HG03025 (cell line): Measurements from ENCODE around the gene MYO5B.

Experiments
- ATAC-seq: cut with Tn5 transposase; IDR thresholded peaks from one replicate; pipeline ENCODE4 v1.9.1; 2021; ENCODE audit warnings: mild to moderate bottlenecking, moderate library complexity; ENCODE audit not compliant: unreplicated experiment, low FRiP score

The MYO5B gene

DNA sequence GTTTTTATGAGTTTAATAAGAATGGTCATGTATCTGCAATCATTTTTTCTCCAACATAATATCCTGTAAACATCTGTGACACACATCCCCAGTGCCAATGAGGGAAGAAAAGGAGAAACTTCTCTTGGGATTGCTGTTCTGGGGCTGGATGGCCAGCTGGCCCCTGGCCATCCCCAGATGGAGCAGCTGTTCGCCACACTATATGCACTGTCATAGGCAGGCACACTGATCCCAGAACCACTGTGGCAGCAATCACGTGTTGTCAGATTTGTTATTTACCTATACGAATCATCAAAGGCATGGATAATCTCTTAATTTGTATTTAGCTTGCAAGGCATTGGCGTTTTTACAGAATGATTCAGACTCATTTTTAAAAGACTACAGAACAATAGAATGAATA, 214.1 kb downstream of the MYO5B start:
- ATAC-seq = no peak

DNA sequence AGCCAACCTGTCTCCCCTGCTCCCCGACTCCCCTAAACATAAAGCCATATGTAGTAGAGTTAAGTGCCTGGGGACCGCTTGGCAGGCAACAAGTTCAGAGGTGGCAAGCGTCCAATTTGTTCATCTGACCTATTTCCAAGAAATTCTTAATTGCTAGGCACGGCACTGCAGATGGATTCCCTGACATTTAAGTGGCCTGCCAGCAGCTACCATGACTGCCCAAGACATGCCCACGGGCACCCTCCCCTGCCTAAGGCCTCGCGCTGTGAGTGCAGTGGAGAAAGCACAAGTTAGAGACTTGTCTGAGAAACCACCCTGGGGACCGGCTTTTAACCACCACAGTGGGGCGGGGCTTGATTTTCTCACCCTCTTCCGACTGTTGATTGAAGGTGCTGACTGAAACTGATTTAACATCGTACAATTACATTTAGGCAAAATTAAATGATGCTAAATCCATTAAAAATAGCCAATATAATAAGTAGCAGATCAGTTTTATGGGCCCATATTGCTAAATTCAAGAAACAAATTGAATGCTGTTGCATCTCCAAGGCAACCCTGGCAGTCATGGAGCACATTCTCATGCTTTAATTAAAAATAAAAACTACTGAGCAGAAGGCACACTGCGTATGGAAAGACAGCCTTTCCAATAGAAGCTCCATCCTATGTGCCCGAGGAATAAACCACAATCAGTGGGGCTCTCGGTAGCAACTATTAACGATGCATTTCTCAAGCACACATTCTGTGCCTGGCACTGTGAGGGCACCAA, 218.0 kb downstream of the MYO5B start:
- no peak for ATAC-seq

DNA sequence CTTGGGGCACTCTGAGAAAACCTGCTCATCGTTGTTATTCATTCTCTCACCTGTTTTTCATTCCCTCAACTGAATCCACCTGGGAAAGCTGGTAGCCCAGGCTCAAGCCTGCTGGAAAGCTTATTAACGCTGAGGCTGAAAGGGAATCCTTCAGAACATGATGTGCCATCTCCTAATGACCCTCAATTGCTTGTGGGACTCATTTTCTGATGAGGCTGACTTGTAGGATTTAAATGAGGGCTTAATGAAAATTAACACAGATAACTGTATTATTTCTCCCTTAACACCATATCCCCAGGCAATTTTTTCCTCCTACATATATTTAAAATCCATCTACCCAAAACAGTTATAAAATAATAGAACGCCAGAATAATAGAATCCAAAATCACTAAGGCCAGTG, 218.9 kb downstream of the MYO5B start:
- no peak for ATAC-seq

DNA sequence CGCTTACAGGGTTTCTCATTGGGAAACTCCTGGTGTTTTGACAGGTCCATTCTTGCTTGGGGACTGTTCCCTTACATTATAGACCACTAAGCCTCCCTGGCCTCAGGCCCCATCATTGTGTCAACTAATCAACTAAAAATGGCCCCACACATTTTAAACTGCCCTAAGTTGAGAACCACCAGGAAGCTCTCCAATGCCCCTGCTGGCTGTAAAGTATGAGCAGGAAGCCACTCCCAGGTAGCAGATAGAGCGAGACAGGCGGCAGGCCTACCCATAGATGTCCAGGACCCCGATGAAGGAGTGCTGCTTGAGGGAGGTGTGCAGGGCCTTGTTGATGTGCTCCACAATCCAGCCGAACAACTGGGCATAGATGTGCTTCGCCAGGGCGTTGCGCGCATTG, 220.9 kb downstream of the MYO5B start:
- no peak for ATAC-seq

DNA sequence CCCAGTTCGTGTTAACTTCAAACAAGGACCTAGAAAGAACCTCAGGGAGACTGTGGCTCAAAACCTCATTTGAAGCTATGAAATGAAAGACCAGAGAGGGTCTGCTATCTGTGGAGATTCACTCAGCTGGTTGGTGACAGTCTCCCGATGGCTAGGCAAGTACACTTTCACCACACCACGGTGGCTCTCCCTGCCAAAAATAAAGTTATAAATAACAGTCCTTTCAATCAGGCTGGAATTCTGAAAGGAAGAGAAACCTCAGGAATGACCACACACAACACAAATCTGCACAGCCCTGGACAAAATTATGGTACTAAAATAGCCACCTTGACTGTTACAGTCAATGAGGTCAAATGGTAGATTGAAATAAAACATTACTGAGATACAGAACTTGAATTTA, 221.4 kb downstream of the MYO5B start:
- no peak for ATAC-seq

DNA sequence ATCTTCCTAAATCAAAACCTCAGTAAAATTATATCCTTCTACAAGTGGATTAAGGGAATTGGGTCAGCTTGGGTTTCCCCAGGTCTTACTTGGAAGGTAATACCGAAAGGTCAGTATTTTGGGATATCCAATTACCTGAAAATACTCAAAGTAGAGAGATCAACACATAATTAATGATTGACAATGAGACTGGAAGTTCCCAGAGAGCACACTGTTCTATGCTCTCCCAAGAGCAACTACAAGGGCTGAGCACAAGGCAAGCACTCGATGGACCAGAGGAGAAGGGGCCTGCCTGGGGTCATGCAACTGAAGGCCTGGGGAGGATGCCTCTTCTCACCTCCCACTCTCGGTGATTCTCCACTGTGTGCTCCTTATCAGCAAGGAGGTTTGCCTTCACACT, 222.4 kb downstream of the MYO5B start:
- ATAC-seq = no peak

DNA sequence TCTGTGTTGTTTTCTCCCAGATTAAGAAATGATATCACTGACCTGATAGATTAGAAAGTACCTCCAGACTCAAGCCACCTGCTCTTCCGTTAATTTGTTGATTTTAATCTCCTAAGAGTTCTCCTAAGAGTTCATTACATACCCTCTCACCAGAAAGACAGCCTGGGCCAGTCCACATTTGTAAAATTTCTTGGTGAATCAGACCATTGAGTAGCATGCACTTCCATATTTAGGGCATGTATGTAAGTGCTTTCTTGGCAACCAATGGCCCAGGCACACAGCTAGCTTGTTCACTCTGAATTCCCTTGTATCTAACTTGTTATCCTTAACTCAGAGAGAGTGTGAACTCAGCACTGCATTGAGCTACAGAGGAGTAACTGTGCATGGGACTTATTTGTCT, 223.5 kb downstream of the MYO5B start:
- ATAC-seq = no peak

DNA sequence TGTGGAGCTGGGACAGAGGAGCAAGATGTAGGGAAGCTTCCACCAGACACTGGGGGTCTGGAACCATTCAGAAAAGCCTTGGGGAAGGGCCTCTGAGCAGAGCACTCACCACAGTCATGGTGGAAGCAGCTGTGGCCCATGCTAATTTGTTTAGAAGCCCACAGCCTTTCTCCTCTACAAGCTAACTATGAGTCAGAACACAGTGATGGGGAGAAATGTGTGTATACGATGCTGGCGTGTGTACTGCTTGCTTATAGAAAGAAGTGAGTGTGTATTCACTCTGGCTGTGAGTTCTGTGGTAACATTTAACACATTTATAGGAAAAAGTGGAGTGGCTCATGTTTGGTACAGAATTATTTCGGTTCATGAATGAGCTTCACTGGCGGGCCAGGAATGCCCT, 224.6 kb downstream of the MYO5B start:
- no peak for ATAC-seq

DNA sequence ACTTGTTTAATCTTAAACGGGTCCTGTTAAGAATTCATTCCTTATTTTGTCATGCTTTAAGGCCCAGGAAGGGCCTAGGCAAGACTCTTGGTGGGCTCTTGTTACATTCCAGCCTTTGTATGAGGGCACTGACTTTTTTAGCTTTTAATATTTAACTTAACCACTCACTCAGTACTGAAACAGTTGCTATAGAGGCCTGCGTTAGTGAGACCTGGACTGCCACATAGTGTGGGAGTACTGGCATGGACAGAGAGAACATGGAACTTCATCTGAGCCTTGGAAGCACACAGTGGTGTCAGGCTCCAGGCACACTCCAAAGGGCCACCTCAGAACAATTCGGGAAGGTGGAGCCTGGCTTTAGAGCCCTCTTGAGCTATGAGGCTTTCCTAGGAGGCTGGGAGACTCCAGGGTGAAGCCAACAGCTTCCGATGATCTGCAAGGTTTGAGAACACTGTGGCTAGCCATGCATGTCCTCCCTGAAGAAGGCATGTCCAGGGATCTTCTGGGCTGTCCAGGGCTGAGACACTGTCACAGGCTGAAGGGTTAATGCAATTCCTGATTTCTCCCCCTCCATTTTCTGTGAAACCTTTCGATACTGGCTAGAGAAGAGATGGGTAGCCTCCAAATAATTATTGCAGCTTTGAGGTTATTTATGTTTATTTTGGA, 226.2 kb downstream of the MYO5B start:
- no peak for ATAC-seq

DNA sequence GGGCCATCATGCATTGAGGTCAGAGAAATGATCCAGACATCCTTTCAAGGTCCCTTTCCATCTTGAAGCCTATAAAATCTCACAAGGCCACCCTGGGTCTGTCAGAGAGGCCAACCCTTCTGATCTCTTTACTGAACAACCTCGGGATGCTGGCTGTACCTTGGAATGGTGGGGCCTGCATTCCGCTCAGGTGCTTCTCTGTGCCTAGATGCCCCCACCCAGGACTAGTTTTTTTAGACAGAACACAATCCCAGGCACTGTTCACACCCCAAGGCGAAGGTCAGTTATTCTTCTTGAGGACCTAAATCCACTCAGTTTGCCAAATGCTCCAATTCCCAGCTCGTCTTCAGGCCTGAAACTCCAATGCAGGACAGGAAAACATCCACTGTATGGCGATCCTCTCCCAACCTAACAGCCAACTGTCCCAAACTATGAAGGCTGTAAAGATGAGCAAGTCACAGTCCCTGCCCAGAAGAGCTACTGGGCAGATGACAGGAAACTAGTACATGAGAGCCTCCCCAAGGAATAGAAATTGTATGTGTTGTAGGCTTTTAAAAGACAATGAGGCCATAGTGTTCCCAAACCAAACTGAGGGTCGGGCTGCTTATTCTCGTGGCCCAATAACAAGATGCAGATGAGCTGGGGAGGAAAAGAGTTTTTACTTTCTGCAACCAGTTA, 227.2 kb downstream of the MYO5B start:
- ATAC-seq = no peak

DNA sequence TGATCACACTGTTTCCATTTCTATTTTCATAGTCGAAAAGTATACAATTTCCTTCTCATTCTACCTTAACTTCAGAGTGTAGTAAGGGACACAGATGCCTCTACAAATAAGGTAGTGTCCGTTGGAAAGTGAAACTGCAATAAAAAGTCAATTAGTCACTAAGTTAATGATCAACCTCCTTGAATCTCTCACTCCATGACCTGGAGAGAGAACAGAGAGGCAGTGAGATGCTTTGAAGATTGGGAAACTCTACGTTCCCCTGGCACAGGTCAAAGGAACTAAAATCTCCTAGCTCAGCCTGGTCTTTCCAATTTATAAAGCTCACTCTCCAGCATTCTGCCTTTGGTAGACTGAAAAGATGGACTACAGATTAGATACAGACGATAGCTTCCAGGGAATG, 227.8 kb downstream of the MYO5B start:
- no peak for ATAC-seq

DNA sequence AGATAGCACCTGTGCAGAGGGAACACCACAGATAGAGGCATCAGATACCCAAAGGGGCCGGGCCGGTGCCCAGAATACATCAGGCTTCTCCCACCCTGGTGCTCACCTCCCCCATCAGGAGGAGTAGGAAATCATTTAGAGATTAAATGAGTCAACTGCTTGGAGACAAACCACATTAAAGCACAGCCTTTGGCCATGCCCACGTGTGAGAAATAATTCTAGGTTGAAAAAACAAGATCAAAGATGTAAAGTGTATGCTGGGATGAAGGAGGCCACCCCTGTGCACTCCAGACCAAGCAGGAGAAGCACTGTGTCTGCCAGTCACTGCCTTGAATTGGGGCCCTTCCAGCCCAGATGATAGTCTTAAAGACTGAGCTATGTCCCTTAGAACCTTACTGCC, 228.9 kb downstream of the MYO5B start:
- ATAC-seq = no peak

DNA sequence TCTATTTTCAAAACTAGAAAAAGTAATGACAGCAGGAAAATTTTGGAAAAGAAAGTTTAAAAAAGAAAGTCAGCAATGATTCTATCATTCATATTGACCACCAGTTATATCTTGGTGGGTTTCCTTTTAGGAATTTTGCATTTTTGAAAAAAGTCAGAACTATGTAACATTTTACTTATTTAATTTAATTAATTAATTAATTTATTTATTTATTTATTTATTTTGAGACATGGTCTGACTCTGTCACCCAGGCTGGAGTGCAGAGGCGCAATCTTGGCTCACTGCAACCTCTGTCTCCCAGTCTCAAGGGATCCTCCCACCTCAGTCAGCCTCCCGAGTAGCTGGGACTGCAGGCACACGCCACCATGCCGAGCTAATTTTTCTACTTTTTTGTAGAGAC, 231.7 kb downstream of the MYO5B start:
- no peak for ATAC-seq

DNA sequence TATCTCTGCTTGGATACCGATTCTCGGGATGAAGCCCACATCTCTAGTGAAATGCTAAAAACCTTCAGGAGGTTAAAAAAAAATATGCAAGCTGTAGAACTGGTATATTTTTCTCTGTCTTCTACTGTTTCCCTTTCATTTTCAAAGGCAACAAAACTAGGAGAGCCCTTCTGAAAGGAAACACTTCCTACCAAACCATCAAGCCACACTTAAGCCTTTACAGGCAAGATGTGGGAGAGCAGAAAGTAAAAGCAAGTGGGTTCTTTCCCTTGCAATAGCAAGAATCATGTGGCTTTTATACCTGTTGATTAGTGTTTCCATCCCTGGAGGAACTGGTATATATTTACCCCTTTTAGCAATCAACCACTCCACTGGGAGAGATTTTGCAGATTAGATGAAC, 233.7 kb downstream of the MYO5B start:
- no peak for ATAC-seq

DNA sequence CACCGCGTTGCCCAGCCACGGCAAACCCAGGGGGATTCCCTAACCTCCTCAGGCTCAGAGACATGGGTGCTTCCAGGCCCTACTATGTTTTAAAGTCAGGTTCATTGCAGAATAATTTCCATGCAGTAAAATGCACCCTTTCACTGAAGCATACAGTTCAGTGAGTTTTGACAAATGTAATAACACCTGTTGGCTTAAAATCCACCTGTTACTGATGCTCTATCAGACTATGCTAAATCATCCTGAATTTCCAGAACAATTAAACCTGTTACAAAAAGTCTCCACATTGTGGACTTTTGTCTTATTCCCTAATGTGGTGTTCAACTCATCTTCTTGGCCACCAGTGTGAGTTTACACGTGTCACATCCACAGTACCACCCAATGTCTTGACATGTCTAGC, 234.6 kb downstream of the MYO5B start:
- no peak for ATAC-seq

DNA sequence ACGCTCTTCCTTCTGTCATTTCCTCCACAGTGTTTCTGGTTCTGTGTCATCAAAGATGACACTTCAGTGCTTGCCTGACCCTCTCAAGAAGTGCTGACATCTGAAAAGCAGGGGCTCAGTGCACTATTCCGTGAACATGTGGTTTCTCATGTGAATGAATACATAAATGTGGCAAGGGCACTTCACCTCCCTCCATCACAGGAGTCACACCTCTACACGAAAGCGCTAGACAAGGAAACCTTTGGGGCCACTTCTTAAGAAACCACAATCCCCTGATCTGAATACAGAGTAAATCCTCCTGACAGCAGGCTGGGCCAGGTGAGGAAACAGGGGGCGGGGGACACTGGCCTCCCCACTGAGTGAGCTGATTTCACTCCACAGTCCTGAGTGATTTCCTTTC, 235.8 kb downstream of the MYO5B start:
- no peak for ATAC-seq

DNA sequence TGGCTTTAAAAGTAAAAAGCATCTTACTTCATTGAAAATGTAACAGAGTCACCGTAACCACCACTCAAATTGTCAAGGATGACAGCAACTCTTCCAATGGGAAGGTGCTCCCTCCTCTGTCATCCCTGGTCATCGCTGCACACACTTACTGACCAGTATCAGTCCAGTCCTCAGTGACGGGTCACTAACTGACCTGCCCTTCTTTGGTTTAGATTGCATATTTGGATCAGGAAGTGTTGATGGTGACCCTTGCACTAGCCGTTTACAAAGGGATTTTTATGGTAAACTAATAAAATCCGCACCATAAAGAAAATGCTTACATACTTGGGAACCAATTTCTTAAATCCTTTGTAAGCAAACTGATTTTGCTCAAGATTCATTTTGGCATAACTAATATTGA, 239.7 kb downstream of the MYO5B start:
- ATAC-seq = no peak

DNA sequence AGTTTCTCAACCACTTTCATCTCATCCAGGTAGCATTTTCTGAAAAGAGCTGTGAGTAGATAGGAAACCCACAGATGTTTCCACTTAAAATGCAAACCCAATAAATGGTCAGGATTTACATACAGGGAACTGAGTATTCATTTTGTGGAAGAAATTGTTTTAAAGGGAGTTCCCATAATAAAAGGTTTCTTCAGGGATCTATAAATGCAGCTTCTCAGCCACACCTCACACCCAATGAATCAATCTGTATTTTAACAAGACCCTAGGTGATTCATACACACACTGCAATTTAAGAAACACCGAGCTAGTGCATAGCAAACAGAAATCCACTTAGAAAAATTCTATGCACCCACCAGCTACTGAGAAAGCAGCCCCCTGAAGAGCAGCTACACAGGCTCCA, 241.6 kb downstream of the MYO5B start:
- no peak for ATAC-seq

DNA sequence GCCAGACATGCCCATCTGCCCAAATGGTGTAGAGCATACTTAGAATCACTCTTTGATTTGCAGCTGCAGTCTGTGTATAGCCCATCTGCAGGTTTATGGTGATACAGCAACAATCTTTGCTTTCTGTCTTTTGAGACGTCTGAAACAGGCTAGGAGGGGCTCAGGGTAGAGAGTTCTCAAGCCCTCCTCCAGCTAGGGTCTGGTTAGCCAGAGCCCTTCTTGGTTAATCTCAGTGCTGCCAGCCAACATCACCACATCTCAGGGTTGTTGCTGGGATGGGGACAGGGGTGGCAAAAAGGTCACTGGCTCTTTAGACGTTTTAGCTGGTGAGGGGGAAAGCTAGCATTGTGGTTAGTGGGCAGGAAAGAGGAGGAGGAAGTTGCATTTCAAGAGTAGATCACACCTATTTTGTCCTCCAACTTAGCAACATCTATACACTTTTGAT, 245.0 kb downstream of the MYO5B start:
- no peak for ATAC-seq

DNA sequence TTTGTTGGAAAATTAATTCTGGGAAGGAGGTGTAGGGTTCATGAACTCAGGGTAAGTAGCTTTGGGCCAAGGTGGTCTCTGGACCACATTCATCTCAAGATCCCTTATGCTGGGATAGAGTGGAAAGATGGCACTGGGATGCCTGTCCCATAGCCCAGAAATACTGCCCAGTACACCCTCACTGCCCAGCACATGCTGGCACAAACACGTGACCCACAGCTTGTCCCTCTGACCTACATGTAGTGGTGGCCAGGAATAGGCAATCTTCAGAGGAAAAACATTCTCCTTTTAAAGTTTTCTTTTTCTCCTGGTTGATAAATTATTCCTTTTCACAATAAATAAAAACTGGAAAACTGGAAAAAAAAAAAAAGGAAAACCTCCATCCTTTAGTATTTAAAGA, 246.0 kb downstream of the MYO5B start:
- no peak for ATAC-seq

DNA sequence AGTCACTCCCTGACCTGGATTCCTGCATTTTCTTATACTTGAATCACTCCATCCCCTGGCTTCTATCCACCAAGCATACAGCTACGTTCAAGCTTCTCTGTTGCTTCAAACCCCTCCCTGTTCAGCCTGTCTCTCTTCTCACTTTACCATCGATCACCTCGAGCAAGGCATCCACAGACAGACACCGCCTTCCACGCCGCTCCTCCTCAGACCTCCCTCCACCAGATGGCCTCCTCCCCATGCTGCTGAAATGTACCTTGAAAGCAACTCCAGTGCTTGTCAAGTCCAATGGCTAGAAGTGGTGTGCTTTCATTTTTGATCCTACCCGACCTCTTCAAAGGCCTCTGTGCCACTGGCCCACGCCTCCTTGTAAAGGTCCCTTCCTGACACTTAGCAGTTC, 250.3 kb downstream of the MYO5B start:
- ATAC-seq = no peak

DNA sequence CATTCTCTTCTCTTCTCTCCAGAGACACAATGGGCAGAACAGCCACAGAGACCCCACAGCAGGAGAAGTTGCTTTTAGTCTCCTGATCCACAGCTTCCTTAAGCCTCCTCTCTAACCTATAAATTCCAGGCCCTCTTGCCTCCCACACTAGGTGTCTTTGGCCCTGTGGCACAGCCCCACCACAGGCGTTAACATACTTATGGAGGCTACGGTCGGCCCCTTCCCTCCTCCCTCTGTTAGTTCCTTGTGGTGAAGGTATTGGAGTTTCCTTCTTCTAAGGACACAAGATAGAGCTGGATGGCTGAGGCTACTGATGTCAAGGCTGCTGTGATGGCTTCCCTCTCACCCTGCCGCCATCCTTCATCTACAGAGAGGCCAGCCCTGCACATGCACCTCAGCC, 258.1 kb downstream of the MYO5B start:
- ATAC-seq = no peak
